ENCODE data around the gene ZMIZ1. TPM values are rescaled to one million over a fixed set of nuclear protein-coding genes. Genes with fewer than 3 reads are reported as not detected.

The ZMIZ1 gene
- polyA plus RNA-seq, 1 donor from 2014 or later, result 26.8 TPM

GRCh38 chr10:79296431-79296830 lies 227.7 kb downstream of the ZMIZ1 start:
- Histone ChIP-seq H3K9me3 (ENCODE audit: low read length) (no peaks in the 10 kb centered on the region), H3K4me2 (ENCODE audit: low read length) (no peak overlapping the region), H3K79me2 (replicated peaks; ENCODE audit: insufficient read depth, low read length) (no peaks in the 10 kb centered on the region), H3K27me3 (ENCODE audit: insufficient read depth, low read depth, low read length) (no peaks in the 10 kb centered on the region), H3K36me3 (ENCODE audit: insufficient read depth, low read length) (peaks cover 3% of the 10 kb centered on the region), H3K9me2 (ENCODE audit: insufficient read depth, low read length) (no peaks in the 10 kb centered on the region), H3K27ac (ENCODE audit: low read length) (no peak overlapping the region), H2AFZ (ENCODE audit: low read depth, low read length) (no peak overlapping the region), H3K9ac (ENCODE audit: low read length) (no peak overlapping the region), H3F3A (ENCODE audit: insufficient read depth, low read length, poor library complexity, severe bottlenecking) (no peaks in the 10 kb centered on the region), H3K4me3 (ENCODE audit: low read length) (no peak overlapping the region), H4K20me1 (ENCODE audit: insufficient read depth) (no peaks in the 10 kb centered on the region)
- TF ChIP-seq MXI1 (conservative IDR thresholded peaks at IDR 0.05; ENCODE audit: poor library complexity, severe bottlenecking), result no peak
- TF ChIP-seq, protein P1, sequence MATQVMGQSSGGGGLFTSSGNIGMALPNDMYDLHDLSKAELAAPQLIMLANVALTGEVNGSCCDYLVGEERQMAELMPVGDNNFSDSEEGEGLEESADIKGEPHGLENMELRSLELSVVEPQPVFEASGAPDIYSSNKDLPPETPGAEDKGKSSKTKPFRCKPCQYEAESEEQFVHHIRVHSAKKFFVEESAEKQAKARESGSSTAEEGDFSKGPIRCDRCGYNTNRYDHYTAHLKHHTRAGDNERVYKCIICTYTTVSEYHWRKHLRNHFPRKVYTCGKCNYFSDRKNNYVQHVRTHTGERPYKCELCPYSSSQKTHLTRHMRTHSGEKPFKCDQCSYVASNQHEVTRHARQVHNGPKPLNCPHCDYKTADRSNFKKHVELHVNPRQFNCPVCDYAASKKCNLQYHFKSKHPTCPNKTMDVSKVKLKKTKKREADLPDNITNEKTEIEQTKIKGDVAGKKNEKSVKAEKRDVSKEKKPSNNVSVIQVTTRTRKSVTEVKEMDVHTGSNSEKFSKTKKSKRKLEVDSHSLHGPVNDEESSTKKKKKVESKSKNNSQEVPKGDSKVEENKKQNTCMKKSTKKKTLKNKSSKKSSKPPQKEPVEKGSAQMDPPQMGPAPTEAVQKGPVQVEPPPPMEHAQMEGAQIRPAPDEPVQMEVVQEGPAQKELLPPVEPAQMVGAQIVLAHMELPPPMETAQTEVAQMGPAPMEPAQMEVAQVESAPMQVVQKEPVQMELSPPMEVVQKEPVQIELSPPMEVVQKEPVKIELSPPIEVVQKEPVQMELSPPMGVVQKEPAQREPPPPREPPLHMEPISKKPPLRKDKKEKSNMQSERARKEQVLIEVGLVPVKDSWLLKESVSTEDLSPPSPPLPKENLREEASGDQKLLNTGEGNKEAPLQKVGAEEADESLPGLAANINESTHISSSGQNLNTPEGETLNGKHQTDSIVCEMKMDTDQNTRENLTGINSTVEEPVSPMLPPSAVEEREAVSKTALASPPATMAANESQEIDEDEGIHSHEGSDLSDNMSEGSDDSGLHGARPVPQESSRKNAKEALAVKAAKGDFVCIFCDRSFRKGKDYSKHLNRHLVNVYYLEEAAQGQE (IDR thresholded peaks at IDR 0.05; ENCODE audit: borderline replicate concordance), result no peak
- no peak for TF ChIP-seq CTCF (IDR thresholded peaks at IDR 0.05; ENCODE audit: poor library complexity, severe bottlenecking)

DNA sequence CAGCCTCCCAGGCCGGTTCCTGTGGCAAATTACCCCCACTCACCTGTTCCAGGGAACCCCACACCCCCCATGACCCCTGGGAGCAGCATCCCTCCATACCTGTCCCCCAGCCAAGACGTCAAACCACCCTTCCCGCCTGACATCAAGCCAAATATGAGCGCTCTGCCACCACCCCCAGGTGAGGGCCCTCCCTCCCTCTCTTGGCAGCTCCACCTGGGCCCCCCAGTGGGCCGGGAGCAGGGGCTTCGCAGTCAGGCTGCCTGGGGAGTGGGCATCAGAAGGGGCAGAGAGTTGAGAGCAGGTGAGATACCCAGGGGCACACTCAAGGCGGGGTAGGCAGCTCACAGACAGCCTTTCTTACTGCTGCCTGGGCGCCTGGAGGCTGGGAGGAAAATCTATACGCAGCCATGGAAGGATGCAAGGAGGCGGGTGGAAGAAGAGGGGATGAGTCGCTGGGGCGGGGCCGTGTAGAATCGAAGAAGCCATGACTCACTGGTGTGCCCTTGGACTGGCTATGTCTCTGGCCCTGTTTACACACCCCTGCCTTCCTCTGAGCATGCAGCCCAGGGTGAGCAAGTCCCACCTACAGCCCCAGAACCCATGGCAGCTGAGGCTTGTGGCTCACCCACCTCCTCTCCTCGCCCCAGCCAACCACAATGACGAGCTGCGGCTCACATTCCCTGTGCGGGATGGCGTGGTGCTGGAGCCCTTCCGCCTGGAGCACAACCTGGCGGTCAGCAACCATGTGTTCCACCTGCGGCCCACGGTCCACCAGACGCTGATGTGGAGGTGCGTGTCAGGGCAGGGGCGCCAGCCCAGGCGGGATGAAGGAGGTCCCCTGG lies 229.9 kb downstream of the ZMIZ1 start:
- H3K9me2 ChIP-seq (ENCODE audit: insufficient read depth, low read length), result no peaks in the 10 kb centered on the region
- H3K9me3 ChIP-seq (ENCODE audit: low read length), result no peaks in the 10 kb centered on the region
- H3K79me2 ChIP-seq (replicated peaks; ENCODE audit: insufficient read depth, low read length), result no peaks in the 10 kb centered on the region
- no peak overlapping the region for H3K27ac ChIP-seq (ENCODE audit: low read length)
- H3K4me3 ChIP-seq (ENCODE audit: low read length), result no peak overlapping the region
- no peak overlapping the region for H2AFZ ChIP-seq (ENCODE audit: low read depth, low read length)
- no peak overlapping the region for H3K4me2 ChIP-seq (ENCODE audit: low read length)
- no peaks in the 10 kb centered on the region for H4K20me1 ChIP-seq (ENCODE audit: insufficient read depth)
- peaks cover 3% of the 10 kb centered on the region for H3K36me3 ChIP-seq (ENCODE audit: insufficient read depth, low read length)
- no peaks in the 10 kb centered on the region for H3K27me3 ChIP-seq (ENCODE audit: insufficient read depth, low read depth, low read length)
- TF ChIP-seq CTCF (IDR thresholded peaks at IDR 0.05; ENCODE audit: poor library complexity, severe bottlenecking), result no peak
- no peak overlapping the region for H3K9ac ChIP-seq (ENCODE audit: low read length)
- H3F3A ChIP-seq (ENCODE audit: insufficient read depth, low read length, poor library complexity, severe bottlenecking), result no peaks in the 10 kb centered on the region
